Fibroblast of skin of back (primary cell): ENCODE results near the gene KCNH1.
"Not testable (repeated sequence)": the region's sequence is repeated elsewhere in the genome, so short reads cannot be mapped to it uniquely, and the experiment has no call there.

Experiments
- DNase-seq: peaks from one replicate; pipeline ENCODE4 v3.0.0-alpha.2; 2013

The KCNH1 gene

GRCh38 chr1:211099393-211099792, 34.6 kb downstream of the KCNH1 start:
- no peak for DNase-seq

GRCh38 chr1:211095381-211095780, 38.6 kb downstream of the KCNH1 start:
- DNase-seq = no peak

GRCh38 chr1:211092955-211093354, 41.0 kb downstream of the KCNH1 start:
- DNase-seq = no peak

GRCh38 chr1:211091867-211092266, 42.1 kb downstream of the KCNH1 start:
- DNase-seq = no peak

GRCh38 chr1:211089536-211089935, 44.4 kb downstream of the KCNH1 start:
- DNase-seq = no peak

- no peak for DNase-seq
These were observed 45.8 kb downstream of the KCNH1 start for GRCh38 chr1:211088156-211088555.

GRCh38 chr1:211082824-211083223, 51.1 kb downstream of the KCNH1 start:
- DNase-seq = no peak

- not testable (repeated sequence) for DNase-seq
These were observed 52.5 kb downstream of the KCNH1 start for GRCh38 chr1:211081447-211081846.

GRCh38 chr1:211068976-211069375, 65.0 kb downstream of the KCNH1 start:
- peak; percentile 35 for DNase-seq

- no peak for DNase-seq
These were observed 67.1 kb downstream of the KCNH1 start for GRCh38 chr1:211066781-211067384.

- peak; percentile 30 for DNase-seq
These were observed 92.1 kb downstream of the KCNH1 start for GRCh38 chr1:211041838-211042237.

- DNase-seq = peak; percentile 99
These were observed 96.9 kb downstream of the KCNH1 start for GRCh38 chr1:211037095-211037494.

GRCh38 chr1:211036381-211037060, 97.4 kb downstream of the KCNH1 start:
- peak; percentile 73 for DNase-seq

GRCh38 chr1:211035821-211036380, 98.0 kb downstream of the KCNH1 start:
- peak; percentile 36 for DNase-seq

- peak; percentile 75 for DNase-seq
These were observed 99.9 kb downstream of the KCNH1 start for GRCh38 chr1:211033921-211034525.

GRCh38 chr1:211024901-211025300, 109.0 kb downstream of the KCNH1 start:
- no peak for DNase-seq

- no peak for DNase-seq
These were observed 114.7 kb downstream of the KCNH1 start for GRCh38 chr1:211019266-211019665.

GRCh38 chr1:211018690-211019089, 115.3 kb downstream of the KCNH1 start:
- DNase-seq = no peak

GRCh38 chr1:211017075-211017718, 116.8 kb downstream of the KCNH1 start:
- DNase-seq = peak; percentile 68

- no peak for DNase-seq
These were observed 119.7 kb downstream of the KCNH1 start for GRCh38 chr1:211014275-211014674.

GRCh38 chr1:211013346-211014240, 120.4 kb downstream of the KCNH1 start:
- peak; percentile 79 for DNase-seq

GRCh38 chr1:211011128-211011527, 122.8 kb downstream of the KCNH1 start:
- not testable (repeated sequence) for DNase-seq
